RKO (cell line): ENCODE data around the gene SBNO2.

Experiments used
- DNase-seq: peaks from one replicate; pipeline ENCODE4 v3.0.0-alpha.2; 2016; ENCODE audit warnings: low spot score

SBNO2 gene

GRCh38 chr19:1073063-1073955, 100.8 kb downstream of the SBNO2 start:
- DNase-seq = no peak

- DNase-seq = no peak
Measured at GRCh38 chr19:1072371-1073015, 101.6 kb downstream of the SBNO2 start.

- no peak for DNase-seq
Measured at GRCh38 chr19:1070931-1071791, 102.9 kb downstream of the SBNO2 start.

- DNase-seq = no peak
Measured at GRCh38 chr19:1070576-1070930, 103.5 kb downstream of the SBNO2 start.

- DNase-seq = no peak
Measured at GRCh38 chr19:1069009-1069779, 104.9 kb downstream of the SBNO2 start.

- DNase-seq = no peak
Measured at GRCh38 chr19:1068009-1069001, 105.8 kb downstream of the SBNO2 start.

GRCh38 chr19:1067341-1067957, 106.6 kb downstream of the SBNO2 start:
- DNase-seq = no peak

- DNase-seq = peak; percentile 49
Measured at GRCh38 chr19:1066748-1067340, 107.2 kb downstream of the SBNO2 start, which contains the start of gene ARHGAP45. TSS of gene ARHGAP45 (plus strand) at chr19:1067167. CDS start at chr19:1067406, 239 bp downstream.

GRCh38 chr19:1066251-1066747, 107.8 kb downstream of the SBNO2 start:
- DNase-seq = peak; percentile 31

GRCh38 chr19:1065606-1066109, 108.4 kb downstream of the SBNO2 start:
- DNase-seq = peak; percentile 72

- peak; percentile 86 for DNase-seq
Measured at GRCh38 chr19:1064661-1065605, 109.1 kb downstream of the SBNO2 start.

- DNase-seq = no peak
Measured at GRCh38 chr19:1063909-1064660, 110.0 kb downstream of the SBNO2 start.

GRCh38 chr19:1063030-1063908, 110.8 kb downstream of the SBNO2 start:
- peak; percentile 80 for DNase-seq

GRCh38 chr19:1062387-1063029, 111.6 kb downstream of the SBNO2 start:
- no peak for DNase-seq

GRCh38 chr19:1061987-1062386, 112.1 kb downstream of the SBNO2 start:
- no peak for DNase-seq

- no peak for DNase-seq
Measured at GRCh38 chr19:1060689-1061088, 113.4 kb downstream of the SBNO2 start.
